ENCODE results near the gene SOX21. TPM values are rescaled to one million over a fixed set of nuclear protein-coding genes. Genes with fewer than 3 reads are reported as not detected.
"Not testable (repeated sequence)": the region's sequence is repeated elsewhere in the genome, so short reads cannot be mapped to it uniquely, and the experiment has no call there.

The SOX21 gene
- total and polyA plus RNA-seq, 7 donors: 0.60 TPM; not detected in 6

DNA sequence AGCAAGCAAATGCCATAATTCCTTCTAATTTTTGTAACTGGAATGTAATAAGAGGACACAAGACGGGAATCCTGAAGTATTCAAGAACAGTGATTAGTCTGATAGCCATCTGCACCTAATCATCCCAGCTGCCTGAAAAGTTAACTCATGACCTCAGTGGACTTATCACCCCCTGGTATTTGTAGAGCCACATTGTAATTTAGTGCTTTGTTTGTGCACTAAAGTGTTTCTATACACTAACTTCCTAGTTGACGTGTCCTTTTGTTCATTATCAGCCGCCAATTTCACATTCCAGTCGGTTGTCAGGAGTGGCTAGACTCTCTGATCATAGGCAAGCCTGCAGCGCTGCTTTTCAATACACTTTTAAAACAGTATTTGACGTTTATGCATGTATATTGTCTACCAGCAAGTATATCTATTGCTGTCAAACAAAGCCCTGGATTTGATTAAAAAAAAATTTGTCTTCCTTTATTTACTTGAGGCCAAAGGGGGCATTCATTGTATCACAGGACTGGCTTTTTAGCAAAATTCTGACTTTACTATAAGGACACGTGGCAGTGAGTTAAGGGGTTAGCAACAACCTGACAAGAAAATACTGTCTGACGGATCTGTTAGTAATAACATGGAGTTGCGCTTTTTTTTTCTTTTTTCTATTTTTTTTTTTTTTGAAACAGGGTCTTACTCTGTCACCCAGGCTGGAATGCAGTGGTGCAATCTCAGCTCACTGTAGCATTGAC lies 10.4 kb upstream of the SOX21 start:
- Histone ChIP-seq H3K4me1 (no peaks in the 10 kb centered on the region), H3K4me3 (no peak overlapping the region), H3K36me3 (no peaks in the 10 kb centered on the region), H3K27me3 (peaks cover 0 to 11% (median 4%) of the 10 kb centered on the region in 3 donors), H3K9me3 (peaks cover 0 to 5% (median 0%) of the 10 kb centered on the region in 4 donors), H3K27ac (no peak overlapping the region)
- TF ChIP-seq POLR2AphosphoS5 (IDR thresholded peaks at IDR 0.05): no peak
- no peak for TF ChIP-seq EP300 (IDR thresholded peaks at IDR 0.05)
- TF ChIP-seq POLR2A (IDR thresholded peaks at IDR 0.05): no peak
- TF ChIP-seq, protein P1, sequence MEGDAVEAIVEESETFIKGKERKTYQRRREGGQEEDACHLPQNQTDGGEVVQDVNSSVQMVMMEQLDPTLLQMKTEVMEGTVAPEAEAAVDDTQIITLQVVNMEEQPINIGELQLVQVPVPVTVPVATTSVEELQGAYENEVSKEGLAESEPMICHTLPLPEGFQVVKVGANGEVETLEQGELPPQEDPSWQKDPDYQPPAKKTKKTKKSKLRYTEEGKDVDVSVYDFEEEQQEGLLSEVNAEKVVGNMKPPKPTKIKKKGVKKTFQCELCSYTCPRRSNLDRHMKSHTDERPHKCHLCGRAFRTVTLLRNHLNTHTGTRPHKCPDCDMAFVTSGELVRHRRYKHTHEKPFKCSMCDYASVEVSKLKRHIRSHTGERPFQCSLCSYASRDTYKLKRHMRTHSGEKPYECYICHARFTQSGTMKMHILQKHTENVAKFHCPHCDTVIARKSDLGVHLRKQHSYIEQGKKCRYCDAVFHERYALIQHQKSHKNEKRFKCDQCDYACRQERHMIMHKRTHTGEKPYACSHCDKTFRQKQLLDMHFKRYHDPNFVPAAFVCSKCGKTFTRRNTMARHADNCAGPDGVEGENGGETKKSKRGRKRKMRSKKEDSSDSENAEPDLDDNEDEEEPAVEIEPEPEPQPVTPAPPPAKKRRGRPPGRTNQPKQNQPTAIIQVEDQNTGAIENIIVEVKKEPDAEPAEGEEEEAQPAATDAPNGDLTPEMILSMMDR (IDR thresholded peaks at IDR 0.05): no peak
- no peak for DNase-seq
- 49 to 62% methylated on average over 9 of the region's 9 CpGs for WGBS, 2 donors
- intact Hi-C loops (cut with DNase I): no loop called here

DNA sequence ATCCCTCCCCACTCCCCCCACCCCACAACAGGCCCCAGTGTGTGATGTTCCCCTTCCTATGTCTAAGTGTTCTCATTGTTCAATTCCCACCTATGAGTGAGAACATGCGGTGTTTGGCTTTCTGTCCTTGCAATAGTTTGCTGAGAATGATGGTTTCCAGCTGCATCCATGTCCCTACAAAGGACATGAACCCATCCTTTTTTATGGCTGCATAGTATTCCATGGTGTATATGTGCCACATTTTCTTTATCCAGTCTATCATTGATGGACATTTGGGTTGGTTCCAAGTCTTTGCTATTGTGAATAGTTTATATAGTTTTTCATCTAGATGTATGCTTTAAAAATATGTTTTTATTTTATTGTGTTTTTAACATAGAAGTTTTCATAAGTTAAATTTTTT lies 6.4 kb upstream of the SOX21 start:
- H3K4me1 ChIP-seq; H3K4me3 ChIP-seq; intact Hi-C loops (cut with DNase I); H3K9me3 ChIP-seq; H3K27ac ChIP-seq; H3K36me3 ChIP-seq; DNase-seq: not testable (repeated sequence)
- 95% methylated on average over 1 of the region's 1 CpG for WGBS, 2 donors
- peaks cover 5 to 42% (median 8%) of the 10 kb centered on the region in 3 donors for H3K27me3 ChIP-seq

DNA sequence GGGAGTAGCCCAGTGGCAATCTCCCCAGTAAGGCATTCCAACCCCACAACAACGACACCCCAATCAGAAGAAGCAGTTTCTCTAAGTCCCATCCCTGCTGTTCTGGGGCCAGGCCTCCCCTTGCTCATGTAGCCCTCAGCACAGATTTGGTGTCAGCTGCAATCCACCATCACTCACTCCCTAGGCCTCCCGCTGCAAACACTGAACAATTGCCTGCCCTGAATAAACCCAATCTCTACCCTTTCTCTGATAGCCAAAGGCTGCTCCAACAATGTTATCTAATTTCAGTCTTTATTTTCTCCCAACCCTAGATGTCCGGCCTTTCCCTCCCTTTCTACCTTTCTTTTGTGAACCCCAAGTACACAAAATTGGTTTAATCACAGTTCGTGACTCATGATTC lies 5.6 kb upstream of the SOX21 start:
- DNase-seq: no peak
- Histone ChIP-seq H3K36me3 (no peaks in the 10 kb centered on the region), H3K4me3 (no peak overlapping the region), H3K27me3 (peaks cover 13 to 48% (median 16%) of the 10 kb centered on the region in 3 donors), H3K9me3 (no peaks in the 10 kb centered on the region), H3K27ac (no peak overlapping the region), H3K4me1 (peaks cover 0 to 8% (median 7%) of the 10 kb centered on the region in 4 donors)
- WGBS, 2 donors: 74 to 82% methylated on average over 4 of the region's 4 CpGs
- TF ChIP-seq POLR2AphosphoS5 (IDR thresholded peaks at IDR 0.05) (no peak), POLR2A (IDR thresholded peaks at IDR 0.05) (no peak), EP300 (IDR thresholded peaks at IDR 0.05) (no peak)
- TF ChIP-seq, protein P1 (IDR thresholded peaks at IDR 0.05): no peak
- intact Hi-C loops (cut with DNase I): no loop called here

DNA sequence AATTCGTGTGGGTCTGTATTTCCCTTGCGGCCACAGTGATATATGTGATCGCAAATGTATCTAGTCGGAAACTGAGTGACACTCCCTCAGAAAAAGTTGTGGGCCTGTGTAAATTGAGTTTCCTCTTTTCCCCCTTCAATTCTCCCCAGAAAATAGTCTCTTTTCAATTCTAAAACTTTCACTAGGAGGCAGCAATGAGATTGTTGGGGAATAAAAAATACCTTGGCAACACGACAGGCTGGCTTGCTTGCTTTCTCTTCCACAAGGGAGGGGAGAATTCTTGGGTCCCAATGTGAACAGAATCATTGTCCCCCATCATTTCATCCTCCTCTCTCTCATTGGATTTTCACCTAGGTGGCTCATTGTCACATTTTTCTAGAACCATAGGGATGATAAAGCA lies 3.7 kb upstream of the SOX21 start:
- H3K27ac ChIP-seq: no peak overlapping the region
- 34 to 63% methylated on average over 5 of the region's 5 CpGs for WGBS, 2 donors
- intact Hi-C loops (cut with DNase I): no loop called here
- peaks cover 0 to 26% (median 24%) of the 10 kb centered on the region in 4 donors for H3K4me1 ChIP-seq
- no peak overlapping the region for H3K4me3 ChIP-seq
- peaks cover 25 to 57% (median 30%) of the 10 kb centered on the region in 3 donors for H3K27me3 ChIP-seq
- TF ChIP-seq, protein P1 (IDR thresholded peaks at IDR 0.05): no peak
- TF ChIP-seq POLR2A (IDR thresholded peaks at IDR 0.05): no peak
- no peak for TF ChIP-seq POLR2AphosphoS5 (IDR thresholded peaks at IDR 0.05)
- no peak for TF ChIP-seq EP300 (IDR thresholded peaks at IDR 0.05)
- H3K36me3 ChIP-seq: no peaks in the 10 kb centered on the region
- no peak for DNase-seq
- no peaks in the 10 kb centered on the region for H3K9me3 ChIP-seq

DNA sequence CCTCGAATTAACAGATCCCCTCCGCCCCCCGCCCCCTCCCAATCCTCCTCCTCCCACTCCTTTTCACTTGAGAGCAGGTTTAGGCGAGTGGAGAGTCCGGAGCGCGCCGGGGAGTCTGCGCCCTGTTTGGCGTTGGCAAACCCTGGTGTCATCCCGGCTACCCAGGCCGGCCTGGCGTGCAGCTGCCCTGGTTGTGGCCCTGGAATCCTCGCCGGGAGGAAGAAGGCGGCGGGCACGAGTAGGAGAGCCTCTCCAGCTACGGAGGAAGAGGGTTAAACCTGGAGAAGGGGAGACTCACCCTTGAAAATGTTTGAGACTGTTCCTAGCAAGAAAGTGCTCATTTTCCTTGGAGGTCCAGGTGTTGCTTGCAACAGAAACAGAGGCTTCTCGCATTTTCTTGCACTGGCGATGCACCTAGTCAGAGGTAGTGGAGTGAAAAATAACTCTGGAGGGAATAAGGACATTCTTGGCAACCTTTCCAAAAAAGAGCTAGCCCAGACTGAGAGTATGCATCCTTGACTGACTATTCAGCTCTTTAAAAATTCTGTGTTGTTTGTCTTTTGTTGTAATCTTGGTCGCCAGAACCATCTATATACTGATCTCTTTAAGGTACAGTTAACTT lies 1.3 kb upstream of the SOX21 start:
- H3K27ac ChIP-seq: no peak overlapping the region
- intact Hi-C loops (cut with DNase I): no loop called here
- peaks cover 0 to 32% (median 30%) of the 10 kb centered on the region in 4 donors for H3K4me1 ChIP-seq
- DNase-seq: no peak
- TF ChIP-seq, protein P1 (IDR thresholded peaks at IDR 0.05): no peak
- no peak for TF ChIP-seq EP300 (IDR thresholded peaks at IDR 0.05)
- TF ChIP-seq POLR2A (IDR thresholded peaks at IDR 0.05): no peak
- no peak for TF ChIP-seq POLR2AphosphoS5 (IDR thresholded peaks at IDR 0.05)
- no peaks in the 10 kb centered on the region for H3K36me3 ChIP-seq
- WGBS, 2 donors: 6 to 8% methylated on average over 22 of the region's 22 CpGs
- peaks cover 45 to 81% (median 51%) of the 10 kb centered on the region in 3 donors for H3K27me3 ChIP-seq
- no peak overlapping the region for H3K4me3 ChIP-seq
- H3K9me3 ChIP-seq: no peaks in the 10 kb centered on the region

All from sigmoid colon (tissue), 7 donors.